AG09309 (cell line): Measurements from ENCODE around the gene ARL15.

Experiments
- DNase-seq: peaks from one replicate; pipeline ENCODE4 v3.0.0-alpha.2; 2010; ENCODE audit warnings: low read depth
- H3K4me3 ChIP-seq: 2 replicates; pipeline ENCODE4 v1.5.1; 2011; ENCODE audit warnings: mild to moderate bottlenecking, low read depth, low read length, moderate library complexity; ENCODE audit not compliant: control insufficient read depth
- CTCF ChIP-seq: IDR thresholded peaks from 2 replicates; pipeline ENCODE4 v1.5.1; 2011; ENCODE audit warnings: mild to moderate bottlenecking, low read depth, low read length, inconsistent platforms; ENCODE audit not compliant: insufficient read depth, control insufficient read depth; ENCODE audit errors: missing control alignments

The ARL15 gene

GRCh38 chr5:54341971-54342370 is 31.6 kb upstream of the ARL15 start:
- H3K4me3 ChIP-seq, result no peak overlapping the region
- DNase-seq, result no peak
- TF ChIP-seq CTCF, result no peak

GRCh38 chr5:54337523-54337922 is 27.1 kb upstream of the ARL15 start:
- DNase-seq, result no peak
- TF ChIP-seq CTCF, result no peak

GRCh38 chr5:54332720-54333119 is 22.3 kb upstream of the ARL15 start:
- no peak for TF ChIP-seq CTCF

More at GRCh38 chr5:54337523-54337922, 27.1 kb upstream of the ARL15 start:
- no peak overlapping the region for H3K4me3 ChIP-seq

GRCh38 chr5:54329731-54330709 is 19.6 kb upstream of the ARL15 start:
- DNase-seq, result peak; percentile 94
- H3K4me3 ChIP-seq, result no peak overlapping the region
- no peak for TF ChIP-seq CTCF

More at GRCh38 chr5:54332720-54333119, 22.3 kb upstream of the ARL15 start:
- no peak overlapping the region for H3K4me3 ChIP-seq
- no peak for DNase-seq

GRCh38 chr5:54326662-54327270 is 16.4 kb upstream of the ARL15 start:
- no peak overlapping the region for H3K4me3 ChIP-seq
- TF ChIP-seq CTCF, result no peak
- DNase-seq, result no peak

GRCh38 chr5:54325610-54326311 is 15.4 kb upstream of the ARL15 start:
- H3K4me3 ChIP-seq, result no peak overlapping the region
- no peak for DNase-seq
- TF ChIP-seq CTCF, result no peak
